GM18861 (cell line): ENCODE results near the gene TSN.

ENCODE experiments used
- ATAC-seq: cut with Tn5 transposase; IDR thresholded peaks from one replicate; pipeline ENCODE4 v1.9.1; 2021; ENCODE audit not compliant: unreplicated experiment

The TSN gene

DNA sequence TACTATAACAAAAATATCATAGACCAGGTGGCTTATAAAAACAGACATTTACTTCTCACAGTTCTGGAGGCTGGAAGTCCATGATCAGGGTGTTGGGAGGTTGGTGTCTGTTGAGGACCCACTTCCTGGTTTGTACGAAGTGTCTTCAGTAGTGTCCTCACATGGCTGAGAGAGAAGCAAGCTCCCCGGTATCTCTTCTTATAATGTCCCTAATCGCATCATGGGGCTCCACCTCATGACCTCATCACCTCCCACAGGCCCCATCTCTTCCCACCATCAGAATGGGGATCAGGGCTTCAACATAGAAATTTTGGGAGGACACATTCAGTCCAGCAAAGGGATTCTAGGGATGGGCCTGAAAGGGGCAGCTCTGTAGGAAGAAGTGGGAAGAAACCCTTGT is 14.0 kb upstream of the TSN start:
- no peak for ATAC-seq

DNA sequence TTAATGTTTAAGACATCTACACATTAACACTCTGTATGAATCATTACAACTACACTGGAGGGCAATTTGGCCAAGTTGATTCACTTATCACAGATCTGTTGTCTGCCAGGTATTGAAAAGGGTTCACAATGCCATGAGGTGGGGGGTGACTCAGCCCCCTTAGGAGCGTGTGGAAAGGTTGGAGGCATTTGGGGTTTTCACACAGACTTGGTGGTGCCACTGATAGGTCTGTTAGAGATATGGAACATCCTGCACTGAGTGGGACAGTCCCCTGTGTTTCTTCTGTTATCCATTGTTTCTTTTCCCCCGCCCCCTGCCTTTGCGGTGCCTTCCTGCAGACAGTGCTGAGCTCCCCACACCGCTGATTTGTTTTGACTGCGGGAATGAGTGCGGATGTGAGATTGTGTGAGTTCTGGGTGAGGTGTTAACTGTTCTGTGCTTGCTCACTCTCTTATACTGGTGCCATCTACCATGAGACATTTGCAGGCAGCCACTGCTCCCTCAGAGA is 9.3 kb upstream of the TSN start:
- ATAC-seq = no peak

DNA sequence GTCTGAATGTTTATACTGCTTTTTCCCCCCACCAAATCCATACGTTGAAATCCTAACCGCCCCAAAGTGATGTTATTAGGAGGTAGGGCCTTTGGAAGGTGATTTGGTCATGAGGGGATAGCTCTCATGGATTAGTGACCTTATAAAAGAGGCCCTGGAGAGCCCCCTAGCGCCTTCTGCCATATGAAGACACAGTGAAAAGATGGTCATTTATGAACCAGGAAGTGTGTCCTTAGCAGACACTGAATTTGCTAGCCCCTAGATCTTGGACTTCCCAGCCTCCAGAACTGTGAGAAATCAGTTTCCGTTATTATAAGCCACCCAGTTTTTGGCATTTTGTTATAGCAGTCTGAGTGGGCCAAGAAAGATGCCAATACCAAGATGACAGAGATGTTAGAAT is 7.2 kb upstream of the TSN start:
- no peak for ATAC-seq

DNA sequence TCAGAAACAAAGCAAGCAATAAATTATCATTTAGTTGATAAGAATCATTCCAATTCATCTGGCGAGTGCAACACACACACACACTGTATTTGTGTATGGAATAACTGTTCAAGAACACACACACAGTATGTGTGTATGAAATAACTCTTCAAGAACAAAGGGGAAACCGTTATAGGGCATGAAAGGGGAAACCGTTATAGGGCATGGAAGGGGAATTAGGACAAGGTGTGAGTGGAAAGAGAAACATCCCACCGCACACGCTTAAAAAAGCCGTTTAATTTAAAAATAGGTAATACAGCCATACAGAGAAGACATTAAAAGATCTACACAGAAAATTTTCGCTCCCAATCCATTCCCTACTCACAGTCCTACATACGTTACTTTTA is 607 bp upstream of the TSN start:
- no peak for ATAC-seq

DNA sequence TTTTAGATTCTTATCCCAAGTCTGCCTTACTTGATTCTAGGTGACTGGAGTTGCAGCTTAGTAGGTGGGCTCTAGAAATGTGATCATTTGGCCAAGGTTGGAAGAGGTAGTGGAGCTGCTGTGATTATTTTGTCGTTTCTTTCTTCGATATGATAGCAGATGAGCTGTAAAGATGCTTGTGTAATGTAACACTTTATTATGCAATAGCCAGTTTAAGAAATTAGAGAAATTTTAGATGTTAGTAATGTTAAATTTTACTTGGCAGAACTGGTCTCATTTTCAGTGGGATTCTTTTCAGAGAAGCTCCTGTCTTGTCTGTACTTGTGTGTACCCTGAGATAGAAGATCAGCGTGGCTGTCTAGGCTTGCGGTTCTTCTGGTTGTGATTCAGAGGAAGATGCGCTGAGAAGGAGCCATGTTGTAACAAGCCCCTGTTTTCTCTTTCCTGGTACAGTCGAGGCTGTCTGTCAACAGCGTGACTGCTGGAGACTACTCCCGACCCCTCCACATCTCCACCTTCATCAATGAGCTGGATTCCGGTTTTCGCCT is 9.3 kb downstream of the TSN start:
- no peak for ATAC-seq

DNA sequence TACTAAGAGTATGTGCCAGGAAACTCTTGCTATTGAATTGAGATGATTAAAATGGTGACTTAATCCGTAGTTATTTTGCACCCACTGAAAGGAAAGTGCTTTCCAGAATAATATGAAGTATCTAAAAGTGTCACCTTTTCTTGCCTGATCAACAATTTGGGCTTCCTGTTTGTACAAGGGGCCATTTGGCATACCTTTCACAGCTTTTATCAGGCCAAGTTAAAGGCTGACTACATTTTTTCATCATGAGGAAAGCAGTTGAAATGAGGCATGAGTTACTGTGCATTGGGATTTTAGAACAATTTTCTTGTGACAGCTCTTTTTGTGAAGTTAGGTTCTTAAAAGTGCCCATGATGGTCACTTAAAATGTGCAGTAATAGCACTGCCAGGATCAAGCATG is 11.2 kb downstream of the TSN start:
- no peak for ATAC-seq

DNA sequence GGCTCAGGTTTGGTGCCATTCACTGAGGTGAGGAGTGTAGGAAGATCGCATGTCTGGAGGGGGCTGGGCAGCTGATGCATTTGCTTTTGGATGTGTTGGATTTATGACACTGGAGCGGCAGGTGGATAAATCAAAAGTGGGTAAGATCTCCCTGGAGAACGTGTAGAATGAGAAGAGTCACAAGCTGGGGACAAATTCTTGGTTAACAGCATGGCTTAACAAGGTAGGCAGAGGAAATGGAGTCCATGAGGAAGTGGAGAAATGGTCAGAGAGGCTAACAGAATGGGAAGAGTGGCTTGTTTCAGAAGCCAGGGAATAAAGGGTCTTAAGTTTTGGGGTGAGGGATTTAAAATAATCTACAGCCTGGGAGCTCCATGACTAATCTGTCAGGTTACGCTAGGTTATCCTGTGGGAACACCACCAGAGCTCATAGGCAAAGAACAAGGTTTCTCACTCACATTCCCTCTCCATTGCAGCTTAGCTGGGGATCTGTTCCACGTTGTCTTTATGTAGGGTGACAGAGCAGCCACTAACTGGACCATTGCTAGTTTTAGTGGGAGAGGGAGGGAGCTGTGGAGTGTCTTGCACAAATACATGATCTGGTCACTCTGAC is 12.8 kb downstream of the TSN start:
- ATAC-seq = no peak

DNA sequence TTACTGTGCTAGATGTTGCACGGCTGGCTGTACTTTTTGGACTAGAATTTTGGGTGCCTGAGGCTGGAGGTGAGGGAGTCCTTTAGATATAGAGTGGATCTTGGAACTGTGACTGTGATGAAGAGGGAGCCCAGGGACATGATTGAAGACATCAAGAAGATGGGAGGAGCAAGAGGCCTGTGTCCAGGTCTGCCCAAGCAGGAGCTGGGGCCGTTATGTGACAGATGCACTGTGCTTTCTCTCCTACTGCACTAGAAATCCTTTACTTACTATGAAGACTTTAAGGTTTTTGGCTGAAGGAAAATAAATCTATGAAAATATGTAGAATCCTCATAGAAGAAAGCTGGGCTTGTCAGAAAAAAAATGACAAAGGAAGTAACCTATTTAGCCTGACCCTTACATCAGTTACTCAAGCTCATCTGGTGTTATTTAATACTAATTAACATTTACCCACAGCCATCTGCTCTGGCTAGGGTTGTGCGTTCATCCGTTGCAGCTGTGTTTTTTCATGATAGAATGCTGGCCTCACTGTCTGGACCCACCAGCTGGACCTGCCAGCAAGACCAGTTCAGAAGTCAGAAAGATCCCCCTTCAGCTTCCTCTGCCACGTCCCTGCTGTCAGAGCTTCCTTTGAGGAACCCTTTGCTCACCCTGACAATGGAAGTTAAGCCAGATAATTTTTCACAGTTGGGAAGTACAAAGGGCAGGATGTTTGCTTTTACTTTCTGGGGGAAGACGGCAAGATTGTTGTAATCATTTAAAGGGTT is 16.7 kb downstream of the TSN start:
- no peak for ATAC-seq

DNA sequence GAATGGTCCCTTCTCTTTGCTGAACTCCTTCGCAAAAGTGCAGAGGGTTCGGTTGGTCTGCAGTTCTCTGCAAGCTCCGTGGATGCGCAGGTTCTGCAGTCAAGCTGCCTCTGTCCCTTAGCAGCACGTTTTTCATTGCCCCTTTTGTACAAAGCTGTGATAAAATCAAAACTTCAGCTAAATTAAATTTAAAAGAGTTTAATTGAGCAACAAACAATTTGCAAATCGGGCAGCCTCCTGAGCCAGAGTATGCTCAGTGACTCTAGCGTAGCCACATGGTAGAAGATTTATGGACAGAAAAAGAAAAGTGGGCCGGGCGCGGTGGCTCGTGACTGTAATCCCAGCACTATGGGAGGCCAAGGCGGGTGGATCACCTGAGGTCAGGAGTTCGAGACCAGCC is 18.8 kb downstream of the TSN start:
- no peak for ATAC-seq

DNA sequence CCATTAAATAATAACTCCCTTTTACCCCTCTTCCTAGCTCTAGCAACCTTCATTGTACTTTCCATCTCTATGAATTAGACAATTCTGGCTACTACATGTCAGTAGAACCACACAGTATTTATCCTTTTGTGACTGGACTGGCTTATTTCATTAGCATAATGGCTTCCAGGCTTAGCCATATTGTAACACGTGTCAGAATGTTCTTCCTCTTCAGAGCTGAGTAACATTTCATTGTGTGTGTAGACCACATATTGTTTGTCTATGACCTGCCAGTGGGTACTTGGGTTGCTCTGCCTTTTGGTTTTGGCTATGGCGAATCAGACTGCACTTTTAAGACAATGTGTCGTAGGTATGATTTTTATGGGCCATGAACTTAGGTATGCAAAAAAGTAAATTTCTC is 20.9 kb downstream of the TSN start:
- no peak for ATAC-seq

DNA sequence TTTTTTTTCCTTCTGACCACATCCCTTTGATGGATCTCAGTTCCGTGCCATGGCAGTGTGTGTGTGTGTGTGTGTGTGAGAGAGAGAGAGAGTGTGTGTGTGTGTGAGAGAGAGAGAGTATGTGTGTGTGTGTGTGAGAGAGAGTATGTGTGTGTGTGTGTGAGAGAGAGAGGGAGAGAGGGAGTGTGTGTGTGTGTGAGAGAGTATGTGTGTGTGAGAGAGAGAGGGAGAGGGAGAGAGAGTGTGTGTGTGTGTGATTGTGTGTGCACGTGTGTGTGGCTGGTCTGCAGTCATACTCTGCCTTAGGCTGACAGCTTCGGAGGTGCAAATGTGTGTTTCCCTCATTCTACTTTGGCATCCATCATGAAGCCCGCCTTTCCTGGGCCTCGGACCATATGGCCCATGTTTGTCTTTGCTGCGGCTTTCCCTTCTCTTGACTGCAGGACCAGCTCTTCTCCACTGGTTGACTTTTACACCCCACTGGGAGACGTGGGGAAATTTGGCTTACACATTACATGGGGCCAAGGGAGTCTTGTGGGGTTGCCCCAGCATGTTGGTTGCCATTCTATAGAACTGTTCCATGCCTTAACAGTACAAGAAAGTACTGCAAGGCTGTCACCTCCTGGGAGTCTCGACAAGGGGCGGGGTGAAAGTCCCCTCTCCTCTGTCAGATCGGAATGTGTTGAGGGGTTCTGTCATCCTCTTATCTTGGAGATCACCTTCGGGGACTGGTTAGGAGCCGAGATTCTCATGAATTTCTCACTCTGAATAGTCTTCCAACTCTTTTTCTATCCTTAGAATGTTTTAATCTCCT is 21.6 kb downstream of the TSN start:
- ATAC-seq = no peak

DNA sequence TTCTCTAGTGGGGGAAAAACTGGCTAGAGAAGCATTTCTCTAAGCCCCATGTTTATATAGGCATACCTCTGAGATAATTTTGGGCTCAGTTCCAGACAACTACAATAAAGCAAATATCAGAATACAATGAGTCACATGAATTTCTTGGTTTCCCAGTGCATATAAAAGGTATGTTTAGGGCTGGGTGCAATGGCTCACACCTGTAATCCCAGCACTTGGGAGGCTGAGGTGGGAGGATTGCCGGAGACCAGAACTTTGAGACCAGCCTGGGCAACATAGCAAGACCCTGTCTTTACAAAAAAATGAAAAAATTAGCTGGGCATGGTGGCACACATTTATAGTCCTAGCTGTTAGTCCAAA is 22.2 kb downstream of the TSN start:
- no peak for ATAC-seq

DNA sequence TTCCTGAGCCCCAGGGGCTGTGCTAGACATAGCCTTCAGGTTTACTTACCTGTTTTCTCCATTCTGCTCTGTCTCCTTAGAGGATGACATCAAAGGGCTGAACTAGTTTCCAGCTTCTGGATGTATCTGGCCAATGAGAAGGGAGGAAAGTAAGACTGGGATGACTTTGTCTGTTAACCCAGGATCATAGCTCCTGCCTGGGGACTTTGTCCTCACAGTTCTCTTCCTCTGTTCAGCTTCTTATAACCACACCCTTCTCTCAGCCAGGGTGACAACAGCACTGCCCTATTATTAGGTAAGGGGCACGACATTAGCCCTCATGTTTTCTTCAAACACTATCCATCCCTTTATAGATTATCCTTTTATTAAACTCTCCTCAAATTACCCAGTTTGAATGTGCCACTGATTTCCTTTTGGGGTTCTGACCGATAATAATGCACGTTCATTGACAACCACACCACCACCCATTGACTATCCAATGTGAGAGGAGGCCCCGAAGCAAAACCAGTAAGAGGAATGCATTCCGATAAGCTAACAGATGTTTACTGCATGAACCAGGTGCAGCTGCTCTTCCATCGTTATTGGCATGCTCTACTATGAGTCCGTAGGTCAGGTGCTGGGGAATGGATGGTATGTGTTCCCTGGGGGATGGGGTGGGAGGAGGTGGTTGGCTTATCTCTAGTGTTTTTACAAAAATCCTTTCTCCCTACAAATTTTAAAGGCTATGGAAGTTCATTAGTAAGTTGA is 23.5 kb downstream of the TSN start:
- ATAC-seq = no peak

DNA sequence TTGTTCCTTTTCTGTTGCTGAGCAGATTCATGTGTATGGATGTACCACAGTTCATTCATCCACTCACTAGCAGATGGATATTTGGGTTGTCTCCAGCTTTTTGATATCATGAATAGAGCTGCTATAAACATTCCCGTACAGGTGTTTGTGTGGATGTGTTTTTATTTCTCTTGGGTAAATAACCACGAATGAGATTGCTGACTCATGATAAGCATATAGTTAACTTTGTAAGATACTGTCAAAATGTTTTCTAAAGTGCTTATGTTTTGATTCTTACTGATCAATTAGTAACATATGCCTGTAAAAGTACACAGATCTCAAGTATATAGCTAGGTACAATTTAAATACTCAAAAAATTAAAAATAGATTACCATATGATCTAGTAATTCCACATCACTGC is 27.7 kb downstream of the TSN start:
- ATAC-seq = no peak

DNA sequence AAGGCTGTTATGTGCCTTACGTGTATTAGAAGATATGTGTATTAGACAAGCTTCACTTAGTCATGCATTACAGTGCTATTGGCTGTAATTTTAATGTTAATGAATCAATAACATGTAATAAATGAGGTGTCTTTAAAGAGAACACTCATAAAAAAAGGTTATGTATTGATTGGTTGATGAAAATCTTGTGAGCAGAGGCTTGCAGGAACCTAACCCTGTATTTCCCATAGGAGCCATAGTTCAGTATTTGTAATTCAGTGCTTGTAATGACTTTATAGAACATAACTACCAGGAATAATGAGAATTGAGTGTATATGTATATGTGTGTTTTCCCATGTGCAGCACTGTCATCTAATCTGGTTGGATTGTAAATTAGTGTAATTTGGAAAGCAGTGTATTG is 33.2 kb downstream of the TSN start:
- no peak for ATAC-seq

DNA sequence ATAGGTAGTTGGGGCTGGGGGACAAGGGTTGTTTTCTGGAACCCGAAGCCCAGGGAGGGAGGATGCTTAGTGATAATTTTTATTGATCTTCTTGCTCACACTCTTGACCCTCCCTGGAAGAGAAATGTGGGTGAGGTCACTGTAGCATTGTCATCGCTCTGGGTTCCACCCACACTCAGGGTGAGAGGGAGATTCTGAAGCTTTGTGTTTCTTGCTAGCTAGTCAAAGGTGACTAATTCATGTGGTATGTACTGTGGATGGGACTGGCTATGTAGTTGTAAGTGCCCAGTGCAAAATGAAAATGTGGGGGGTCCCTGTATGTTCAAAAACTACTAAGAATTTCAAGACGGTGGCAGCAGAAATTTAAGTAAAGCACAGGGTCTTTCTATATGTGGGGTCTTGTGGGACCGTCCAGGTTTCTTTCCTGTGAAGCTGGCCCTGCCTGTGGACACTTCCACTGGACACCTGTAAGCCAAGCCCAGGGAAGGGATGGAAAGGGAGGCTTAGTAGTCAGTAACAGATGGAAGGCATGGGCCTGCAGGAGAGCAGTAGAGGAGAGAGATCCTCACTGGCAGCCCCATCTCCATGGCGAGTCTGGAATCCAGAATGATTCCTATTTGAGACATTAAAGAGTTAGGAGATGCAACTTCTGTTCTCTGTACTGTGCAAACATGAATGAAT is 35.0 kb downstream of the TSN start:
- no peak for ATAC-seq

DNA sequence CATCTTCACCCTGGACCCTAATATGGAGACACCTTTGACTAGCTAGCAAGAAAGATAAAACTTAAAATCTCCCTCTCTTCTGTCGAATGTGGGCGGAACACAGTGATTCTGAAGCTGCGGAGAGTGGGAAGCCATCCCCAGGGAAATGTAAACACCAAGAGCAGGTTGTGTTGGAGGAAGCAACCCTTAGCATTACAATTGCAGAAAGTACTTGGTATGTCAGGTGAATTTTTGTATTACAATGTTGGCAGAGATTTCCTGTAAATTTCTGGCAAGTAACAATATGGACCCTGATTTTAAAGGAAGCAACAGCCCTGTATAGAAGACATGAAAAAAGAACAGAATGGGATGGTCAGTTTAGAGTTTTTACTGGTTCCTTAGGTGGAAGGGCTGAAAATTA is 35.8 kb downstream of the TSN start:
- ATAC-seq = no peak

DNA sequence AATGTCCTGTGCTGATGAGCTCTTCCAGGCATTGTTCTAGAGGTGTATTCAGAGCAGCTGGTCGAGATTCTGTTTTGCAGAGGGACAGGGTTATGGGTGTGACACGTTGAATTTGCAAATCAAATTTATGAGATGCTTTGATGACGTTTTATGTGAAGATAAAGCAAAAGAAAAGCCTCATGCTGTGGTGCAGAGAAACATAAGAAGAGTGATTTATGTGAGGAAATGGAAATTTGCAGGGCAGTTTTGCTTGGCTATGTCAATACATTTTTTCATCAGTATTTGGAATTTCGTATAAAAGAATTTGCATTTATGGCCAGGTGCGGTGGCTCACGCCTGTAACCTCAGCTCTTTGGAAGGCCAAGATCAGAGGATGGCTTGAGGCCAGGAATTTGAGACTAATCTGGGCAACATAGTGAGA is 36.4 kb downstream of the TSN start:
- ATAC-seq = no peak

DNA sequence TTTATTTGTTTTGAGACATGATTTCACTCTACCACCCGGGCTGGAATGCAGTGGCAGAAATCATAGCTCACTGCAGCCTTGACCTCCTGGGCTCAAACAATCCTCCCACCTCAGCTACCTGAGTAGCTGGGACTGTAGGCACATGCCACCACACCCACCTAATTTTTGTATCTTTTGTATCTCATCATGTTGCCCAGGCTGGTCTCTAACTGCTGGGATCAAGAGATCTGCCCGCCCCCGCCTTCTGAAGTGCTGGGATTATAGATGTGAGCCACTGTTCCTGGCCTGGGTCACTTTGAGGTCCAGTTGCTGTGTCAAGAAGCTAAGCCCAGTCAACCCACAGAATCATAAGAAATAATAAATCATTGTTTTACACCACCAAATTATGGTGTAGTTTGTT is 38.4 kb downstream of the TSN start:
- no peak for ATAC-seq

DNA sequence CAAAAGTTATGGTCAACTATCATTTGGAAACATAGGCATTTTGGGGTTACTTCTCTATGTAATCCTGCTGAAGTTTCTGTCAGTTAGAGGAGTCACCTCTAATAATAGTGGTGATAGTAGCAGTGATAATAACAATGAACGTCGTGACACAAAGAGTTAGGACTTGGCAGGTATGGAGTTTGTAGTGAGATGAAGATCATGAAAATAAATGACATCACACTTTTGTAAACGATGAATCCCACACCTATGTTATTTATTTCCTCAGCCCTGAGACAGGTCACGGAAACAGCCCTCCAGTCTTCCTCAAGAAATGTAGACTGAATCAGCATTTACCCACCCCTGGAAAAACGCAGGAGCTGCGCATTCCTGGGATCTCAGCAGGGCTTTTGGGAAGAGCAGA is 38.8 kb downstream of the TSN start:
- ATAC-seq = no peak

DNA sequence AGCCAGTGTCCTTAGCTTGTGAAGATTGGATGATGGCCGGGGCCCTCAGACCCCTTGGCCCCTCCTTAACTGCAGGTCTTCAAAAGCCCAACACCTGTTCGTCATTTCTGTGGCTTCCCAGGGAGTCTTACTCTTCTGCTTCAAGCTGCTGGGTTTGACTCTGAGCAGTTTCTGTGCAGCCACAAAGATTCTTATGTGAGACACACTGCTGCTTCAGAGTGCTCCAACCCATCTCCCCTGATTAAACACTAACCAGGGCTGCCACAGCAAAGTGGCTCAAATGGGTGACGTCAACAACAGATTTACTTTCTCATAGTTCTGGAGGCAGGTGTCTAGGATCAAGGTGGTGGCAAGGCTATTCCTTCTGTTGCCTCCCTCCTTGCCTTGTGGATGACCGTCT is 40.8 kb downstream of the TSN start:
- ATAC-seq = no peak
